Measurements from ENCODE around the gene MSI2.

DNA sequence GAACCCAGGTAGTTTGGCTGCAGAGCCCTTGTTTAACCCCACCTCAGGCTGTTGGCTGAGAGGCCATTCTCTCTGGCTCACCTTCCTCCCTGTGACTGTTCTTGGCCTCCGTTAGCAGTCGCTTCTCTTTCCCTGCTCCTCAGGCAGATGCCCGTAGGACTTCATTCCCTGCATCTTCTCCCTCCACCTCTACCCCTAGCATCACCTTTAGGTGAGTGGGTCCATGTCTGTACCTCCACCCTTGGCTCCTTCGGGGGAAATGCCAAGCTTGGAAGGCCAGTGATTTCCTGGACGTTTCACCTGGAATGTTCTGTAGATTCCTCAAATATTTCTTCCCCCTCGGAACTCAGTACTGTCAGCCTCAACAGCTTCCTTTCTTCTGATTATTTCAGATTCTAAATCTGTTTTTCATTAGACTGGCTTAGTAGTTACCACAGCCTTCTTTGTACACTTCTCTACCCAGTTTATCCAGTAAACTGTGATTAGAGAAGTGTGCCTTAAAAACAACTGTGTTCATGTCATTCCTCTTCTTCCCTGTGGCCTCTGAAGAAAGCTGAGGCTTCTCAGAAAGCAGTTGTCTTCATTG lies 227.9 kb downstream of the MSI2 start:
- TF ChIP-seq RAD21 (IDR thresholded peaks at IDR 0.05; ENCODE audit: low read depth) (no peak), TAF1 (IDR thresholded peaks at IDR 0.05; ENCODE audit: low read depth) (no peak), NFIC (IDR thresholded peaks at IDR 0.05) (no peak), EP300 (IDR thresholded peaks at IDR 0.05; ENCODE audit: borderline replicate concordance) (no peak), TCF12 (IDR thresholded peaks at IDR 0.05; ENCODE audit: low read depth) (no peak), FOXM1 (IDR thresholded peaks at IDR 0.05; ENCODE audit: borderline replicate concordance, low read depth) (no peak), YY1 (IDR thresholded peaks at IDR 0.05; ENCODE audit: low read depth) (no peak), TEAD4 (IDR thresholded peaks at IDR 0.05) (no peak)
- TF ChIP-seq, protein P1, sequence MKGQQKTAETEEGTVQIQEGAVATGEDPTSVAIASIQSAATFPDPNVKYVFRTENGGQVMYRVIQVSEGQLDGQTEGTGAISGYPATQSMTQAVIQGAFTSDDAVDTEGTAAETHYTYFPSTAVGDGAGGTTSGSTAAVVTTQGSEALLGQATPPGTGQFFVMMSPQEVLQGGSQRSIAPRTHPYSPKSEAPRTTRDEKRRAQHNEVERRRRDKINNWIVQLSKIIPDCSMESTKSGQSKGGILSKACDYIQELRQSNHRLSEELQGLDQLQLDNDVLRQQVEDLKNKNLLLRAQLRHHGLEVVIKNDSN (IDR thresholded peaks at IDR 0.05): no peak
- TF ChIP-seq, protein P2, sequence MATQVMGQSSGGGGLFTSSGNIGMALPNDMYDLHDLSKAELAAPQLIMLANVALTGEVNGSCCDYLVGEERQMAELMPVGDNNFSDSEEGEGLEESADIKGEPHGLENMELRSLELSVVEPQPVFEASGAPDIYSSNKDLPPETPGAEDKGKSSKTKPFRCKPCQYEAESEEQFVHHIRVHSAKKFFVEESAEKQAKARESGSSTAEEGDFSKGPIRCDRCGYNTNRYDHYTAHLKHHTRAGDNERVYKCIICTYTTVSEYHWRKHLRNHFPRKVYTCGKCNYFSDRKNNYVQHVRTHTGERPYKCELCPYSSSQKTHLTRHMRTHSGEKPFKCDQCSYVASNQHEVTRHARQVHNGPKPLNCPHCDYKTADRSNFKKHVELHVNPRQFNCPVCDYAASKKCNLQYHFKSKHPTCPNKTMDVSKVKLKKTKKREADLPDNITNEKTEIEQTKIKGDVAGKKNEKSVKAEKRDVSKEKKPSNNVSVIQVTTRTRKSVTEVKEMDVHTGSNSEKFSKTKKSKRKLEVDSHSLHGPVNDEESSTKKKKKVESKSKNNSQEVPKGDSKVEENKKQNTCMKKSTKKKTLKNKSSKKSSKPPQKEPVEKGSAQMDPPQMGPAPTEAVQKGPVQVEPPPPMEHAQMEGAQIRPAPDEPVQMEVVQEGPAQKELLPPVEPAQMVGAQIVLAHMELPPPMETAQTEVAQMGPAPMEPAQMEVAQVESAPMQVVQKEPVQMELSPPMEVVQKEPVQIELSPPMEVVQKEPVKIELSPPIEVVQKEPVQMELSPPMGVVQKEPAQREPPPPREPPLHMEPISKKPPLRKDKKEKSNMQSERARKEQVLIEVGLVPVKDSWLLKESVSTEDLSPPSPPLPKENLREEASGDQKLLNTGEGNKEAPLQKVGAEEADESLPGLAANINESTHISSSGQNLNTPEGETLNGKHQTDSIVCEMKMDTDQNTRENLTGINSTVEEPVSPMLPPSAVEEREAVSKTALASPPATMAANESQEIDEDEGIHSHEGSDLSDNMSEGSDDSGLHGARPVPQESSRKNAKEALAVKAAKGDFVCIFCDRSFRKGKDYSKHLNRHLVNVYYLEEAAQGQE (IDR thresholded peaks at IDR 0.05; ENCODE audit: low read depth): no peak

Data from Ishikawa (cell line).